Measurements from ENCODE around the gene PLEKHO2. TPM values are rescaled to one million over a fixed set of nuclear protein-coding genes. Genes with fewer than 3 reads are reported as not detected.
A peak's percentile ranks its signal among the peaks of the same experiment; 100 is the strongest.

The PLEKHO2 gene
- total RNA-seq, 1 experiment from 2014 or later: 25.0 TPM

- peaks cover 34% of the 10 kb centered on the region for H3K36me3 ChIP-seq
- DNase-seq: peak; percentile 89
Measured at GRCh38 chr15:64865998-64866520, 24.3 kb downstream of the PLEKHO2 start.

GRCh38 chr15:64869501-64869900, 27.8 kb downstream of the PLEKHO2 start:
- H3K36me3 ChIP-seq: peaks cover 29% of the 10 kb centered on the region

More at GRCh38 chr15:64865998-64866520, 24.3 kb downstream of the PLEKHO2 start:
- Histone ChIP-seq H3K9me3 (no peaks in the 10 kb centered on the region), H3K4me3 (no peak overlapping the region), H3K27me3 (no peaks in the 10 kb centered on the region)

GRCh38 chr15:64870353-64870752, 28.6 kb downstream of the PLEKHO2 start:
- H3K27me3 ChIP-seq: no peaks in the 10 kb centered on the region
- no peak for DNase-seq
- H3K36me3 ChIP-seq: peaks cover 21% of the 10 kb centered on the region
- H3K9me3 ChIP-seq: no peaks in the 10 kb centered on the region
- no peak overlapping the region for H3K4me3 ChIP-seq

More at GRCh38 chr15:64869501-64869900, 27.8 kb downstream of the PLEKHO2 start:
- no peak for DNase-seq
- Histone ChIP-seq H3K9me3 (no peaks in the 10 kb centered on the region), H3K4me3 (no peak overlapping the region), H3K27me3 (no peaks in the 10 kb centered on the region)

GRCh38 chr15:64875641-64876223, 34.0 kb downstream of the PLEKHO2 start:
- Histone ChIP-seq H3K4me3 (no peak overlapping the region), H3K9me3 (no peaks in the 10 kb centered on the region), H3K36me3 (no peaks in the 10 kb centered on the region; the same call in 1 of the 2 replicates), H3K27me3 (no peaks in the 10 kb centered on the region)
- no peak for DNase-seq

- no peaks in the 10 kb centered on the region for H3K9me3 ChIP-seq
- H3K4me3 ChIP-seq: no peak overlapping the region
- H3K36me3 ChIP-seq: no peaks in the 10 kb centered on the region
- H3K27me3 ChIP-seq: no peaks in the 10 kb centered on the region
- DNase-seq: peak; percentile 85
Measured at GRCh38 chr15:64877435-64877834, 35.7 kb downstream of the PLEKHO2 start.

GRCh38 chr15:64878705-64879104, 37.0 kb downstream of the PLEKHO2 start:
- Histone ChIP-seq H3K27me3 (no peaks in the 10 kb centered on the region), H3K36me3 (no peaks in the 10 kb centered on the region), H3K4me3 (no peak overlapping the region), H3K9me3 (no peaks in the 10 kb centered on the region)
- no peak for DNase-seq

- no peaks in the 10 kb centered on the region for H3K9me3 ChIP-seq
- H3K4me3 ChIP-seq: no peak overlapping the region
- no peak for DNase-seq
- H3K36me3 ChIP-seq: no peaks in the 10 kb centered on the region
- no peaks in the 10 kb centered on the region; the same call in 1 of the 2 replicates for H3K27me3 ChIP-seq
Measured at GRCh38 chr15:64883100-64883581, 41.4 kb downstream of the PLEKHO2 start.

- no peak overlapping the region for H3K4me3 ChIP-seq
- H3K9me3 ChIP-seq: no peaks in the 10 kb centered on the region
- no peaks in the 10 kb centered on the region; the same call in 1 of the 2 replicates for H3K27me3 ChIP-seq
- DNase-seq: peak; percentile 81
- H3K36me3 ChIP-seq: no peaks in the 10 kb centered on the region
Measured at GRCh38 chr15:64883997-64884511, 42.3 kb downstream of the PLEKHO2 start.

- Histone ChIP-seq H3K36me3 (no peaks in the 10 kb centered on the region), H3K9me3 (no peaks in the 10 kb centered on the region), H3K27me3 (no peaks in the 10 kb centered on the region; the same call in 1 of the 2 replicates), H3K4me3 (no peak overlapping the region)
- DNase-seq: no peak
Measured at GRCh38 chr15:64884679-64885078, 43.0 kb downstream of the PLEKHO2 start.

- Histone ChIP-seq H3K36me3 (no peaks in the 10 kb centered on the region), H3K27me3 (no peaks in the 10 kb centered on the region; the same call in 1 of the 2 replicates), H3K9me3 (no peaks in the 10 kb centered on the region), H3K4me3 (no peak overlapping the region)
- no peak for DNase-seq
Measured at GRCh38 chr15:64888336-64888735, 46.6 kb downstream of the PLEKHO2 start.

GRCh38 chr15:64891561-64891960, 49.8 kb downstream of the PLEKHO2 start:
- Histone ChIP-seq H3K4me3 (no peak overlapping the region), H3K27me3 (no peaks in the 10 kb centered on the region), H3K36me3 (no peaks in the 10 kb centered on the region), H3K9me3 (no peaks in the 10 kb centered on the region)
- no peak for DNase-seq

- H3K27me3 ChIP-seq: no peaks in the 10 kb centered on the region
- no peak overlapping the region for H3K4me3 ChIP-seq
- DNase-seq: no peak
- no peaks in the 10 kb centered on the region for H3K9me3 ChIP-seq
- H3K36me3 ChIP-seq: no peaks in the 10 kb centered on the region
Measured at GRCh38 chr15:64892847-64893403, 51.2 kb downstream of the PLEKHO2 start.

GRCh38 chr15:64893481-64894394, 52.0 kb downstream of the PLEKHO2 start:
- H3K27me3 ChIP-seq: no peaks in the 10 kb centered on the region
- no peak overlapping the region for H3K4me3 ChIP-seq
- DNase-seq: peak; percentile 31
- no peaks in the 10 kb centered on the region for H3K9me3 ChIP-seq
- H3K36me3 ChIP-seq: no peaks in the 10 kb centered on the region

- DNase-seq: no peak
- Histone ChIP-seq H3K36me3 (no peaks in the 10 kb centered on the region), H3K4me3 (no peak overlapping the region), H3K9me3 (no peaks in the 10 kb centered on the region), H3K27me3 (no peaks in the 10 kb centered on the region)
Measured at GRCh38 chr15:64894395-64895056, 52.8 kb downstream of the PLEKHO2 start.

GRCh38 chr15:64895285-64896065, 53.8 kb downstream of the PLEKHO2 start:
- Histone ChIP-seq H3K9me3 (no peaks in the 10 kb centered on the region), H3K36me3 (no peaks in the 10 kb centered on the region), H3K27me3 (no peaks in the 10 kb centered on the region), H3K4me3 (peak overlapping the region; percentile 12)
- DNase-seq: no peak

Measured in MG63 (cell line).